Lung microvascular endothelial cell (primary cell): Measurements from ENCODE around the gene SH3RF3. TPM values are rescaled to one million over a fixed set of nuclear protein-coding genes. Genes with fewer than 3 reads are reported as not detected.
A peak's percentile ranks its signal among the peaks of the same experiment; 100 is the strongest.

Experiments
- DNase-seq, 2 donors: peaks; one replicate each; pipeline versions ENCODE4 v3.0.0 to v3.0.0-alpha.2; 2010; ENCODE audit warnings: low read depth in 2 of 2
- total RNA-seq: library from RNA; depleted of rRNA; stranded (reverse); fragments of >200 nt; gene quantifications from 2 replicates; pipeline ENCODE4 v1.2.1, GENCODE V29; 2014

Gene SH3RF3
- total RNA-seq, 1 donor from 2014 or later = 7.3 TPM

DNA sequence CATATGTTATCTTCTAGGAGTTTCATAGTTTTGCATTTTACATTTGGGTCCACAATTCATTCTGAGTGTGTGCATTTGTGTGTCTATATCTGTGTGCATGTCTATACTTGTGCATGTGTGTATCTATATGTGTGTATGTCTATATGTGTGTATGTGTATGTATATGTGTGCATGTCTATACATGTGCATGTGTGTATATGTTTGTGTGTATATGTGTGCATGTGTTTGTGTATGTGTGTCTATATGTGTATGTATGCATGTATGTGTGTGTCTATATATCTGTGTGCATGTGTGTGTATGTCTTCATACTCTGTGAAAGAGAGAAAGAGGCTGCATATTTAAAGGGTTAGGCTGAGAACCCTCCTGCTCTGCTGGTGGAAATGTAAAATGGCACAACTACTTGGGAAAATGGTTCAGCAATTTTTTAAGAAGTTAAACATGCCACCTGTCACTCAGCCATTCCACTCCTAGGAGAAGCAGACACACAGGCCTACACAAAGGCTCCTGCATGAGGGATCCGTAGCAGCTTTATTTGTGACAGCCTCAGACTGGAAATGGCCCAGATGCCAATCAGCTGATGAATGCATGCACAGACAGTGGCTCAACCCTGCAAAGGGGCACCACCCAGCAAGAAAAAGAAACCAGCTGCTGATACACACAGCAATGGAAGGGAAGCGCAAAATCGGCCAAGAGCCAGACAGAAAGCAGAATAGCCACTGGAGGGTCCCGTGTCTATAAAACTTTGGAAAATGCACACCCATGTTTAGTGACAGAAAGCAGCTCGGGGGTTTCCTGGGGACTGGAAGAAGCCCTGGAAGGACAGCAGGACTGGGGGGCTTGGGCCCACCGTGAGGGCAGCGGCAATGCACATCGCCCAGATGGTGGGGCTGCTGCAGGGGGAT, 337.9 kb downstream of the SH3RF3 start:
- peak; percentile 12 to 69 for DNase-seq

DNA sequence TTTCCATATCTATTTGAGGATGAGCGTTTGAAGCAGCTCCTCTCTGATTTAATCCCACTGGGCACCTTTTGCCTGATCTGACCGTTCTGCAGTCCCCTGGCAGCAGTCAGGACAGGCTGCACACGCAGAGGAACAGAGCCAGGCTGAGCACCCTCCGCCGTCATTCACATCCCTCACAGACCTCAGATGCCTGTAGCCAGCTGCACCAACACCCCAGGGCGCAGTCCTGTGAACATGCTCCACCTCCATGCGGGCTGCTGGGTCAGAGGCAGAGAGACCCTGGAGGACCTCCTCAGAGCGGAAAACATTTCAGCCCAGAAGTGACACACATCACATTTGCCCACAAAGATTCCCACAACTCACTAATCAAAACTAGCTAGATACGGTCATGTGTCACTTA, 338.7 kb downstream of the SH3RF3 start:
- no peak for DNase-seq

DNA sequence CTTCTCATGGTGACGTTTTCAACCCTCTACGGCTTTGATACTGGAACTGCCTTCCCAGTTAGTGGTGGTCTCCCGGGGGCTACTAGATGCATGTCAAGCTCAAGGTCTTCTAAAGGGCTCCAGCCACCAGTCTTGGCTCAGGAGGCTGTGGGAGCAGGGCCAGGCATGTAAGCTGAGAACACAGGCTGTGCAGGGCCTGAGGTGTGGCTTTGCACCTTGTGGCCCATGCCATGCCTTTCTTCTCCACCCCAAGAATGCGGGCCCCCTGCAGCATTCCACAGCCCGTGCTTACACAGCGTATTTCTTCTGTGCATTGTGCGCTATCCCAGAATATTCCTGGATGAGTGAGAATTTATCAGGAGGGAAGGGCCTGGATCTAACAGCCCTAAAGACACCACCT, 339.9 kb downstream of the SH3RF3 start:
- no peak for DNase-seq

DNA sequence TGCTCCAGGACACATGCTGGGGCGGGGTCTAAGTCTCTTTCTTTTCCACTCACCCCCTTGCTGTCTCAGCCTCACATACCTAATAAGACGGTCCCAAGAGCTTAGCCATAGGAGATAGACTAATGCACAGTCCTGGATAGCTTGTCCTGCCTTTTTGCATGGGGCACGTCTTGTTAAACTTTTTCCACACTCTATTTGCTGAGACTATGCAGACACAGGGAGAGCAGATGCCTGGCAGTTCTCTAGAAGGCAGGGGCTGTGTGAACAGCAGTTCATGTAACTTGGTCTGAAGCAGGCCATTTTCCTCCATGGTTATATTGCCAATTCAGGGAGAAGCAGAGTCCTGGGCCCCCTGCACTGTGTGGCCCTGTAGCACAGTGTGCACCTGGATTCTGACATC, 342.7 kb downstream of the SH3RF3 start:
- no peak for DNase-seq

DNA sequence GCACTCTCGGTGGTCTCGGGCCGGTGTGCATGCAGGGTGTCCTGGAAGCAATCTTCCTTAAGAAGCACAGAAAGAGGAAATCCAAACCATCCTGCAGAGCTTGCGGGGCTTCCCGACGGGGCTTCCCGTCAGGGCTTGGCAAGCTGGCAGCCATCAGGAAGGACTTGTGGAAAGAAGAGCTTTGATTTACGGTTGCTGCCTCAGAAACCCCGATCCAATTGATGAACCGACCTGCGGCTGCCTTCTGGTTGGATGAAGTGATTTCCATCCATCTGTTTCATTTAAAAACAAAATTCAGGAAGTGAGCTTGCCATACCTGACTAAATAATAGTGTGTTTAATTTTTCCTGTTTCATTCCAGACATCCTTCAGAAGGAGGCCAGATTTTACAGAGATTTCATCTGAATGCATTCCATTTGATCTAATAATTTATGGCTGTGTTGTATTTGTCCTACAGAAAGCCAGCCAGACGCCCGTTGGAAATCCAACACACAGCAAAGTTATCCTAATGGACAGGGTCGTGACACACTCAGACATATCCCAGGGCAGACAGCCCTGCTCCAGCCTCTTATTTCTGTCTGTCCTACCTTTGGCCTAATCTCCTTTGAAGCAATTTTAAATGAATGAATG, 343.4 kb downstream of the SH3RF3 start:
- DNase-seq = peak; percentile 39 to 82

GRCh38 chr2:109472974-109473373, 344.0 kb downstream of the SH3RF3 start:
- DNase-seq = peak in 1 of 2 donors; percentile 12

DNA sequence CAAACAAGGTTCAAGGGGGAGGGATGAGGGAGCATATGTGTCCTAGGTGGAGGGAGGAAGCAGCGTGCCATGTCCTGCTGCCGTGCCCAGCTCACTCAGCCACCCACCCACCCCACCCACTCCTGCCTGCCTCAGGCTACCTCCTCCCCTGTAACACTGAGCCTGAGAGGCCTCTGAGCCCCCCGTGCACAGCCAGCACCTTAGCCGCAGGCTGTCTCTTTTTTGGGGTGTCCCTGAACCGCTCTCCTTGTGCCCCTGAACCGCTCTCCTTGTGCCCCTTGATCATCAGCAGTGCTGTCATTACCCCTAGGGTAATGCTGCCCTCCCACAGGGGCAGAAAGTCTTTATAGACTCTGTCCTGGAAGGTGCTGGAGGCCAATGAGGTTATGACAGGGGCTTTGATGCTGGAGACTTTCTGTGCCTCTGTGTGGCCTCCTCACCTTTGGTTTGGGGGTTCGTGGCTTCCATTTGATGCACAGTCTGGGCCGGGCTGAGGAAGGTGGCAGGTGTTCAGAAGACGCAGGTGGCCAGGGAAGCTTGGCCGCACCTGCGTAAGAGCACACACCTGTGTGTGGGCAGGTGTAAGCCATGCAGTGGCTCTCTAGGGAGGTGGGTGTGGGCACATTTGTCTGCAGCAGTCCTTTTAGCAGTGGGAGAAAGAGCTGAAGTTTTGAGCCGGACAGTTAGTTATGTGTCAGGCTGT, 344.8 kb downstream of the SH3RF3 start:
- no peak for DNase-seq

DNA sequence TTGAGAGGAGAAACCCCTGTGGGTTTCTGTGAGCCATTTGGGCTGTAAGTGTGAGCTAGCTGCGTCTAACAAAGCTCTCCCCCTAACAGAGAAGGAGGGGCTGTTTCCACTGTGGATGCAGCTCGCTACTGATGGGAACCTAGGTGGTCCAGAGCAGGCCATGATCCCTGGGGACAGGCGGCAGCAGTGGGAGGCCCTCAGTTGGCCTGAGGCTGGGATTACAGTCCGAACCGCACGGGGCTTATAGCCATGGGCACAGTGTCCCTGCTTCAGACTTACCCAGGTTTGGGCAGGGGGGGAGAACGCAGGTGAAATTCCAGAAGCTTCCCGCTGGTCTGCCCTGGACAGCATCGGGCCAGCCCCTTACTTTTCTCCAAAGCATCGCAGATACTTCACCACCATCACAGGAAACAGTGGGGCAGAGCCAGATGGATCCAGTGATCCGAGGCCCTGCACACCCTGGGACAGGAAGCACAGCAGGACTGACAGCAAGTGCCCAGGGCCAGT, 345.4 kb downstream of the SH3RF3 start:
- no peak for DNase-seq

GRCh38 chr2:109475531-109476210, 346.7 kb downstream of the SH3RF3 start:
- DNase-seq = peak in 1 of 2 donors; percentile 16

GRCh38 chr2:109476641-109477441, 347.8 kb downstream of the SH3RF3 start:
- DNase-seq = no peak

- no peak for DNase-seq
These were observed 350.0 kb downstream of the SH3RF3 start for GRCh38 chr2:109478906-109479493.

DNA sequence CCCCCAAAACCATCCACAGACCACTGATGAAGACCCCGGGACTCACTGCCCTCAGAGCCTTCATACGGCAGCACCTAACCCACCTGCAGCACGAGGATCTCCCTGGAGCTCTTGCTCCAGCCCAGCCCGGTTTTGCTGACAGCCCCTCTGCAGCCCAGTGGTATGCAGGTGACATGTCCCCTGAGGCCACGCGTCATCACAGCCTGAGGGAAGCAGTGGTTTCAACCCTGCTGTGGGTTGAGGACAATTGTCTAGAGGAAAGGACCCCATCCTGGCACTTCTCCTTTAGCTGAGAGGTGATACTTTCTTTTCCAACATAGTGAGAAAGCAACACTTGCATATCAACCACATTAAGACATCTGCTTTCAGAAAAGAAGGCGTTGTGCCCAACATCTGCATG, 350.8 kb downstream of the SH3RF3 start:
- DNase-seq = no peak

- no peak for DNase-seq
These were observed 351.6 kb downstream of the SH3RF3 start for GRCh38 chr2:109480486-109481195.

DNA sequence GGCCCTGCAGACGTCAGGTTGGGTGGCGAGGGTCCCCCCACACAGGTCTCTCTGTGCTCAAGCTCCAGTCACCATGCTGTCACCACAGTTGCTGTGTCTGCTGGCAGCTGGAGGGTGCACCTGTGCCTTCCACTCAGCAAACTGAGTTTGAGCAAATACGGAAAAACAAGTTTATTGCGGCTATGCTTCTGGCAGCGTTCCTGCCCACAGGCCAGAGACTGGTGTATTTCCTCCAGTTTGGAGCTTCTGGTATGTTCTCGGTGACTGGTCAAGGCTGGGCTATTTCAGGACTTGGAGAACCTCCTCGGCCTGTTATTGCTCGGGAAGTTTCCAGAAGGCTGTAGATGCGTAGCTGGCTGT, 352.2 kb downstream of the SH3RF3 start:
- DNase-seq = peak in 1 of 2 donors; percentile 14

DNA sequence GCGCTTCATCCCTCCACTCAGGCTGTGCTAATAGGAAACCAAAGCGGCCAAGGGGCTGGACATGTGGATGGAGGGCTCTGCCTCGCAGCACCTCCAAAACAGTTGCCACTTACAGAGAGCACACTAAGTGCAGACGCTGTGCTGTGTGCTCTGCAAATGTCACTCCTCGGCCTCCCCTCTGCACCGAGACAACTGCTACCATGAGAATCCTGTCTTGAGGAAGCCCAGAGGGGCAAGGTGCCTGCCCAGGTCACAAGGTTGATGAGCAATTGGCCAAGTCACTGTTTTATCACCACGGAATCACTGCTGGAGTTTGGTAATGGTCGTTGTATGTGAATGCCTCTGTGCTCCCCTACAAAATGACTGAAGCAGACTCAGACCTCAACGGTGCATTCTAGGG, 352.6 kb downstream of the SH3RF3 start:
- no peak for DNase-seq

- DNase-seq = peak in 1 of 2 donors; percentile 78
These were observed 353.4 kb downstream of the SH3RF3 start for GRCh38 chr2:109482361-109482861.

- peak in 1 of 2 donors; percentile 83 for DNase-seq
These were observed 357.9 kb downstream of the SH3RF3 start for GRCh38 chr2:109486711-109487535.

DNA sequence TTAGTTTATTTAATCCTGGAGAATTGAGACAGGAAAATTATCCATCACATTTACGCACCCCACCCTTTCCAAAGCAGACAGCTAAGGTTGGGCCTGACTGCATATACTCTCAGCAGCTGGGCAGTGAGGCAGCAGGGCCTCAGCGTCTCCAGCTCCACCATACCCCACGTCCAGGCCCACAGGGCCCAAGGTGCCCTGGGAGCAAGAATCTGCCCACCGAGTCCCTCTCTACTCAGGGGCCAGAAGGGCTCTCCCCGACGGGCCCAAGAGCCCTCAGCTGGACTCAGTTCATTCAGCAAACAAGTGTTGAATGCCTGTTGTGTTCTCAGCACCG, 358.5 kb downstream of the SH3RF3 start:
- no peak for DNase-seq
